ENCODE data around the gene NTNG2. TPM values are rescaled to one million over a fixed set of nuclear protein-coding genes. Genes with fewer than 3 reads are reported as not detected.

NTNG2 gene
- total and polyA plus RNA-seq, 10 of the 15 experiments (the other 5 are each of a cell fraction or from before 2014, with no cell fraction given) = 0.37 to 0.79 (median 0.45) TPM; not detected in 6

GRCh38 chr9:132211570-132211969, 49.7 kb downstream of the NTNG2 start:
- POLR2A ChIA-PET = no interaction called here
- FAIRE-seq = no peak
- H4K20me1 ChIP-seq (ENCODE audit: control insufficient read depth, insufficient read depth) = no peaks in the 10 kb centered on the region
- CTCF ChIA-PET = no interaction called here
- H3K9me3 ChIP-seq (replicated peaks; ENCODE audit: control insufficient read depth, insufficient read depth, low read length) = no peaks in the 10 kb centered on the region
- no peak overlapping the region for H3K4me3 ChIP-seq
- RAD21 ChIA-PET (ENCODE audit: unreplicated experiment) = no interaction called here
- TF ChIP-seq BHLHE40 (IDR thresholded peaks at IDR 0.05; ENCODE audit: borderline replicate concordance in 1 of 2, low read depth in 2 of 2, low read length in 1 of 2) (no peak), EP300 (IDR thresholded peaks at IDR 0.05; ENCODE audit: borderline replicate concordance in 1 of 2, control insufficient read depth in 1 of 2, low read depth in 2 of 2, low read length in 2 of 2) (no peak)
- no peak overlapping the region for H3K27ac ChIP-seq (ENCODE audit: control insufficient read depth, insufficient read depth)
- no peak overlapping the region for H3K9ac ChIP-seq (ENCODE audit: control insufficient read depth, insufficient read depth, low read length)
- no peak for ATAC-seq
- no peaks in the 10 kb centered on the region for H3K4me1 ChIP-seq (ENCODE audit: control insufficient read depth, insufficient read depth, low read length)
- no TSS peak for BruUV-seq (replicated peaks)
- no peaks in the 10 kb centered on the region for H3K36me3 ChIP-seq (ENCODE audit: control insufficient read depth in 2 of 2, insufficient read depth in 2 of 2, low read length in 1 of 2)
- intact Hi-C loops (cut with micrococcal nuclease; ENCODE audit: unreplicated experiment) = no loop called here
- no peak overlapping the region for H2AFZ ChIP-seq (ENCODE audit: control insufficient read depth, low read depth, low read length)
- no peak for DNase-seq (ENCODE audit: low read depth, low spot score)
- 40% methylated on average over 7 of the region's 7 CpGs for WGBS (ENCODE audit: insufficient coverage, insufficient replicate concordance, low lambda C conversion rate, missing lambda C conversion rate)
- H3K4me2 ChIP-seq (ENCODE audit: control insufficient read depth, insufficient read depth) = no peak overlapping the region
- in situ Hi-C loops (cut with MboI) = no loop called here
- SMC1A ChIA-PET (ENCODE audit: uncharacterized antibody, unreplicated experiment) = no interaction called here
- no peaks in the 10 kb centered on the region for H3K79me2 ChIP-seq (ENCODE audit: control insufficient read depth, insufficient read depth, low read length)
- peaks cover 0 to 5% of the 10 kb centered on the region in 2 experiments; a peak in 2 of 4 replicates for H3K27me3 ChIP-seq (replicated peaks in 1 of 2; ENCODE audit: control insufficient read depth in 2 of 2, insufficient read depth in 2 of 2, low read length in 1 of 2)

DNA sequence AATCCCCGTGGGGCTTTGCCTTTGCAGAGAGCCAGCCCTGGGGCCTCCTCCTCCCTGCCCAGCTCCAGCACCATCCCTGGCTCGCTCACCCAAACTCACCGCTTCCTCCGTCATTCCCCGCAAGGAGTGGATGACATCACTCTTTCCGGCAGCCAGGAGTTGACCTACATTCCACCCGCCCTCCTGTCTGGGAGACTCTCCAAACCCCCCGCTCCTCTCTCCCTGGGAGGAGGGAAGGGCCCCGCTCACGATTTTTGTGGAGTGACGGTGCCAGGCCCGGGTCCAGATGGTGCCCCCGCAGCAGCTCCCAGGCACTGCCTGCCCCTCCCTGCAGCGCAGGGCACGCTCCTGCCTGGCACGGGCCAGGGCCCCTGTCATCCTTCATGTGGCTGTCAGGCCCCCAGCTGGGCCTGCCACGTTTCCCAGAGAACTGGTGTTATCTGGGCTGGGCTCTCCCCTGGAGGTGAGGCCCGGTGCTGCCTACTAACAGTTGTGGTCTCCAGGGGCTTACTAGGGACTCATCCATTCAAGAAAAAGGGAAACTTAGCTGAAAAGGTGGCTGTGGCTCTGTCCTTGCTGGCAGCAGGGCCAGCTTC, 52.3 kb downstream of the NTNG2 start:
- no peak for DNase-seq (ENCODE audit: low read depth, low spot score)
- ChIA-PET CTCF (no interaction called here), SMC1A (ENCODE audit: uncharacterized antibody, unreplicated experiment) (no interaction called here), RAD21 (ENCODE audit: unreplicated experiment) (interaction anchor here (1.0 kb wide), 1 partner anchor 27 kb away, joined by 3 read pairs; no protein-coding TSS in a partner anchor), POLR2A (no interaction called here)
- no peak overlapping the region for H3K9ac ChIP-seq (ENCODE audit: control insufficient read depth, insufficient read depth, low read length)
- H3K79me2 ChIP-seq (ENCODE audit: control insufficient read depth, insufficient read depth, low read length) = no peaks in the 10 kb centered on the region
- WGBS (ENCODE audit: insufficient coverage, insufficient replicate concordance, low lambda C conversion rate, missing lambda C conversion rate) = 34% methylated on average over 18 of the region's 18 CpGs
- intact Hi-C loops (cut with micrococcal nuclease; ENCODE audit: unreplicated experiment) = no loop called here
- no peak overlapping the region for H3K4me3 ChIP-seq
- no TSS peak for BruUV-seq (replicated peaks)
- H3K27me3 ChIP-seq (replicated peaks in 1 of 2; ENCODE audit: control insufficient read depth in 2 of 2, insufficient read depth in 2 of 2, low read length in 1 of 2) = peaks cover 0 to 5% of the 10 kb centered on the region in 2 experiments; a peak in 2 of 4 replicates
- no peaks in the 10 kb centered on the region for H3K4me1 ChIP-seq (ENCODE audit: control insufficient read depth, insufficient read depth, low read length)
- ATAC-seq = no peak
- TF ChIP-seq YY1 (IDR thresholded peaks at IDR 0.05; ENCODE audit: low read depth, low read length) (no peak), CTCF (IDR thresholded peaks at IDR 0.05 in 2 of 3, conservative IDR thresholded peaks at IDR 0.05 in 1 of 3; ENCODE audit: control insufficient read depth in 2 of 3, extremely low read depth in 1 of 3, insufficient read depth in 1 of 3, low read depth in 3 of 3, low read length in 3 of 3) (no peak), MTA3 (IDR thresholded peaks at IDR 0.05; ENCODE audit: borderline replicate concordance, low read length) (no peak), MXI1 (IDR thresholded peaks at IDR 0.05; ENCODE audit: low read depth, low read length) (no peak), HSF1 (IDR thresholded peaks at IDR 0.05; ENCODE audit: low read depth, low read length) (no peak), NRF1 (conservative IDR thresholded peaks at IDR 0.05; ENCODE audit: low read depth, low read length) (no peak), HDAC2 (IDR thresholded peaks at IDR 0.05) (no peak), POU2F2 (IDR thresholded peaks at IDR 0.05; ENCODE audit: borderline replicate concordance, low read depth, low read length) (no peak), SRF (IDR thresholded peaks at IDR 0.05; ENCODE audit: low read depth in 2 of 2, low read length in 2 of 2) (no peak), LARP7 (IDR thresholded peaks at IDR 0.05) (no peak)
- H3K36me3 ChIP-seq (ENCODE audit: control insufficient read depth in 2 of 2, insufficient read depth in 2 of 2, low read length in 1 of 2) = no peaks in the 10 kb centered on the region
- H3K27ac ChIP-seq (ENCODE audit: control insufficient read depth, insufficient read depth) = no peak overlapping the region
- no peak overlapping the region for H2AFZ ChIP-seq (ENCODE audit: control insufficient read depth, low read depth, low read length)
- FAIRE-seq = no peak
- no peak overlapping the region for H3K4me2 ChIP-seq (ENCODE audit: control insufficient read depth, insufficient read depth)
- H3K9me3 ChIP-seq (replicated peaks; ENCODE audit: control insufficient read depth, insufficient read depth, low read length) = no peaks in the 10 kb centered on the region
- no peaks in the 10 kb centered on the region for H4K20me1 ChIP-seq (ENCODE audit: control insufficient read depth, insufficient read depth)
- in situ Hi-C loops (cut with MboI) = no loop called here
